Loucy (cell line): ENCODE data around the gene MRPL33.

ENCODE experiments used
- H2AFZ ChIP-seq: fragments of 200-600 bp; sonication (generic); 2 replicates; pipeline ENCODE4 v1.6.0; 2016; ENCODE audit warnings: antibody characterized with exemption, mild to moderate bottlenecking, low read length, moderate library complexity
- H3F3A ChIP-seq: fragments of 200-600 bp; 2 replicates; pipeline ENCODE4 v1.6.0; 2016; ENCODE audit warnings: antibody characterized with exemption, low read depth, mild to moderate bottlenecking
- H3K27me3 ChIP-seq: fragments of 200-600 bp; sonication (generic); 2 replicates; pipeline ENCODE4 v1.6.1; 2014; ENCODE audit warnings: low read length, mild to moderate bottlenecking; ENCODE audit not compliant: insufficient read depth, poor library complexity, severe bottlenecking
- H3K36me3 ChIP-seq: fragments of 200-600 bp; sonication (generic); 2 replicates; pipeline ENCODE4 v1.6.1; 2016; ENCODE audit warnings: low read length; ENCODE audit not compliant: insufficient read depth
- H3K4me1 ChIP-seq: fragments of 200-600 bp; sonication (generic); 2 replicates; pipeline ENCODE4 v1.5.1; 2014; ENCODE audit warnings: low read length, mild to moderate bottlenecking; ENCODE audit not compliant: insufficient read depth, poor library complexity, severe bottlenecking
- H3K4me2 ChIP-seq: fragments of 200-600 bp; sonication (generic); 2 replicates; pipeline ENCODE4 v1.6.0; 2014; ENCODE audit warnings: antibody characterized with exemption, low read length, low read depth, mild to moderate bottlenecking; ENCODE audit not compliant: poor library complexity, severe bottlenecking
- H3K4me3 ChIP-seq: fragments of 200-600 bp; sonication (generic); 2 replicates; pipeline ENCODE4 v1.5.1; 2014; ENCODE audit warnings: low read length, mild to moderate bottlenecking, mixed read lengths; ENCODE audit not compliant: poor library complexity, severe bottlenecking
- H3K79me2 ChIP-seq: fragments of 200-600 bp; sonication (generic); 2 replicates; pipeline ENCODE4 v1.6.1; 2014; ENCODE audit warnings: low read length; ENCODE audit not compliant: insufficient read depth
- H3K9ac ChIP-seq: fragments of 200-600 bp; sonication (generic); 2 replicates; pipeline ENCODE4 v1.6.0; 2014; ENCODE audit warnings: mild to moderate bottlenecking, low read depth, low read length, moderate library complexity; ENCODE audit not compliant: poor library complexity, severe bottlenecking
- H3K9me2 ChIP-seq: fragments of 200-600 bp; sonication (generic); replicated peaks from 2 replicates; pipeline ENCODE4 v1.6.1; 2016; ENCODE audit warnings: low read depth, low read length, mixed read lengths
- H3K9me3 ChIP-seq: fragments of 200-600 bp; sonication (generic); 2 replicates; pipeline ENCODE4 v1.6.1; 2014; ENCODE audit warnings: mild to moderate bottlenecking, antibody characterized with exemption, low read length, low read depth; ENCODE audit not compliant: insufficient read depth
- H4K20me1 ChIP-seq: fragments of 200-600 bp; sonication (generic); 2 replicates; pipeline ENCODE4 v1.6.0; 2014; ENCODE audit warnings: antibody characterized with exemption, low read length, mild to moderate bottlenecking; ENCODE audit not compliant: insufficient read depth, poor library complexity, severe bottlenecking
- EZH2phosphoT487 ChIP-seq: fragments of 200-600 bp; IDR thresholded peaks from 2 replicates; pipeline ENCODE4 v1.6.1; 2018; ENCODE audit warnings: antibody characterized with exemption, mild to moderate bottlenecking, moderate library complexity, borderline replicate concordance
- TF ChIP-seq, protein P1 (sequence below): fragments of 200-600 bp; sonication (generic); conservative IDR thresholded peaks from 2 replicates; pipeline ENCODE4 v1.5.1; 2014; ENCODE audit warnings: mild to moderate bottlenecking, antibody characterized with exemption, low read length

The MRPL33 gene

DNA sequence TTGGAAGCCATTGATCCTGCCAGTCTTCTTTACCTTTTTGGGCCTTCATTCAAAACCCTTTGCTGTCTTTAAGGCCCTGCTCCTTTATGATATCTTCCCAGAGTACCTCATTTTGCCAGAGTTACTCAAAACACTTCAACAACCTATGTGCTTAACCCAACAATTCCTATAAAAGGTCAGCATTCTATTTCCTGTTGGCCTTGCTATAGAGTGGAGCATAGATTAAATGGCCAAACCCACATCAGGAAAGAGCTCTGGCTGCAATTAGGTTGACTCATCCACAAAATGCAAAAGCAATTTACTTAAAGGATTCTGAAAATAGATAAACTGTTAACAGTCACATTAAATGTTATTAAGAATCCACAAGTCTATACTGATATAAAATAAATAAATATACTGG, 21.2 kb downstream of the MRPL33 start:
- no peak overlapping the region for H3K4me2 ChIP-seq
- peaks cover 5% of the 10 kb centered on the region for H3K4me1 ChIP-seq
- 0 out of 2 replicates have a peak overlapping the region, but pooled peaks have one; percentile 6 for H2AFZ ChIP-seq
- H3K9me3 ChIP-seq: no peaks in the 10 kb centered on the region
- no peaks in the 10 kb centered on the region for H3K27me3 ChIP-seq
- no peaks in the 10 kb centered on the region for H3F3A ChIP-seq
- no peak overlapping the region for H3K4me3 ChIP-seq
- H3K79me2 ChIP-seq: no peaks in the 10 kb centered on the region
- H3K9me2 ChIP-seq: no peaks in the 10 kb centered on the region
- H4K20me1 ChIP-seq: no peaks in the 10 kb centered on the region
- H3K9ac ChIP-seq: no peak overlapping the region
- TF ChIP-seq, protein P1, sequence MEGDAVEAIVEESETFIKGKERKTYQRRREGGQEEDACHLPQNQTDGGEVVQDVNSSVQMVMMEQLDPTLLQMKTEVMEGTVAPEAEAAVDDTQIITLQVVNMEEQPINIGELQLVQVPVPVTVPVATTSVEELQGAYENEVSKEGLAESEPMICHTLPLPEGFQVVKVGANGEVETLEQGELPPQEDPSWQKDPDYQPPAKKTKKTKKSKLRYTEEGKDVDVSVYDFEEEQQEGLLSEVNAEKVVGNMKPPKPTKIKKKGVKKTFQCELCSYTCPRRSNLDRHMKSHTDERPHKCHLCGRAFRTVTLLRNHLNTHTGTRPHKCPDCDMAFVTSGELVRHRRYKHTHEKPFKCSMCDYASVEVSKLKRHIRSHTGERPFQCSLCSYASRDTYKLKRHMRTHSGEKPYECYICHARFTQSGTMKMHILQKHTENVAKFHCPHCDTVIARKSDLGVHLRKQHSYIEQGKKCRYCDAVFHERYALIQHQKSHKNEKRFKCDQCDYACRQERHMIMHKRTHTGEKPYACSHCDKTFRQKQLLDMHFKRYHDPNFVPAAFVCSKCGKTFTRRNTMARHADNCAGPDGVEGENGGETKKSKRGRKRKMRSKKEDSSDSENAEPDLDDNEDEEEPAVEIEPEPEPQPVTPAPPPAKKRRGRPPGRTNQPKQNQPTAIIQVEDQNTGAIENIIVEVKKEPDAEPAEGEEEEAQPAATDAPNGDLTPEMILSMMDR: no peak
- no peak for TF ChIP-seq EZH2phosphoT487
- no peaks in the 10 kb centered on the region for H3K36me3 ChIP-seq

DNA sequence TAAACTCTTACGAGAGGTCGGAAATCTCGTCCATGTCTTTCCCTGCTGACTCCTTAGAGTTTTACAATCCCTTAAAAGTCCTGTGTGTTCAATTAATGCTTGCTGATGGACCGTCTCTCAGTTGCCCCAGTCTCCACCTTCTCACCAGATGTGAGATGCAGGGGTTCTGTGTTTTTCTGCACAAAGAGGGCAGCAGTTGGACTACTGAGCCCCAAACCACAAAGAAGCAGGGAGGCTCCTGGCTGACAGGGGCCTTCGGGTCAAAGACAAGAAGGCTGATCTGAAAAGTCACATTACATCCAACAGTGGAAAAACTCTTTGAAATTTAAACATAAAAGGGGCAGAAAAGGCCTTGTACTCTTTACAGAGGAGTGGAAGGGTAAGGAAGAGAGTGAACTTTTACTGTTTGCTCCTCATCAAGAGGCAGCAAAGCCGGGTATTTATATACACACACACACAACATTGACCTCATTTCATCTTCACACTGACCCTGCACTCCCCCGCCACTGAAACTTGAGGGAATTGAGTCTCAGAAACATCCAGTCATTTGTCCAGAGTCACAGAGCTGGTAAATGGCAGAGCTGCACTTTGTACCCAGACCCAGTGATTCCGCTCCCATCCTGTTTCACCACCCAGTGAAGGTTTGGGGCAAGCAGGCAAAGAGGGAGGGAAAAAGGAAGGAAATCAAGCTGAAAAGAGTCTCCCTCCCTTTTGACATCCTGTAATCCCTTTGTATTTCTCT, 23.7 kb downstream of the MRPL33 start:
- H3K4me1 ChIP-seq: peaks cover 5% of the 10 kb centered on the region
- H2AFZ ChIP-seq: no peak overlapping the region
- no peaks in the 10 kb centered on the region for H3F3A ChIP-seq
- H3K79me2 ChIP-seq: no peaks in the 10 kb centered on the region
- H3K9me3 ChIP-seq: no peaks in the 10 kb centered on the region
- H3K27me3 ChIP-seq: no peaks in the 10 kb centered on the region
- TF ChIP-seq EZH2phosphoT487: no peak
- TF ChIP-seq, protein P1: no peak
- H3K4me2 ChIP-seq: no peak overlapping the region
- H3K9ac ChIP-seq: no peak overlapping the region
- no peaks in the 10 kb centered on the region for H3K36me3 ChIP-seq
- no peaks in the 10 kb centered on the region for H4K20me1 ChIP-seq
- no peaks in the 10 kb centered on the region for H3K9me2 ChIP-seq
- H3K4me3 ChIP-seq: no peak overlapping the region

DNA sequence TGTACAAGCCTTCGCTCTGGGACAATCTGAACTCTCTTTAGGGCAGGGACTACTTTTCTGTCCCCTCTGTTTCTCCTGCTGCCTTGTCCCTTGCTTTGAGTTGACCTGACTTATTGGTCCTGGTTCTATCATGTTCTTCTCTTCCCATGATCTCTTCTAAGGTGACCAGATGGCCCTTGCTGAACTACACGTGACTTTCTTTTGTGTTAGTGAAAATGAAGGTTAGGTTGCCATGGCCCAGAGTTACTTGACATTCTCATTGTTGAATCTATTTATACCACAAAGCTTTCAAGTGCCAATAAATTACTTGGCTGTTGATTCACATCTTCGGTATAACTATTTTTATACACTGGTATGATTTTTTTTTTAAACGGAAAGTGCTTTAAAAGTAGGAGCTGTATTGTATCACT, 24.4 kb downstream of the MRPL33 start:
- no peaks in the 10 kb centered on the region for H3F3A ChIP-seq
- H3K36me3 ChIP-seq: no peaks in the 10 kb centered on the region
- H3K9ac ChIP-seq: no peak overlapping the region
- no peaks in the 10 kb centered on the region for H3K79me2 ChIP-seq
- no peak overlapping the region for H3K4me3 ChIP-seq
- H3K9me2 ChIP-seq: no peaks in the 10 kb centered on the region
- no peaks in the 10 kb centered on the region for H3K9me3 ChIP-seq
- no peak overlapping the region for H3K4me2 ChIP-seq
- H3K27me3 ChIP-seq: no peaks in the 10 kb centered on the region
- H3K4me1 ChIP-seq: peaks cover 5% of the 10 kb centered on the region
- no peak overlapping the region for H2AFZ ChIP-seq
- H4K20me1 ChIP-seq: no peaks in the 10 kb centered on the region
- TF ChIP-seq, protein P1: no peak
- no peak for TF ChIP-seq EZH2phosphoT487
